ENCODE results near the gene TMEM43.

Gene TMEM43

GRCh38 chr3:14147617-14148016 lies 22.8 kb downstream of the TMEM43 start:
- DNase-seq (no peak), ATAC-seq (ENCODE audit: insufficient read depth, low read depth) (no peak)
- H3K36me3 ChIP-seq (ENCODE audit: insufficient read depth, low read length) = peaks cover 62% of the 10 kb centered on the region
- no peaks in the 10 kb centered on the region for H3K9me3 ChIP-seq (ENCODE audit: insufficient read depth, low read length, severe bottlenecking)
- no peak overlapping the region for H2AFZ ChIP-seq (ENCODE audit: low read depth, low read length)
- H3K4me2 ChIP-seq (ENCODE audit: insufficient read depth, low read length) = no peak overlapping the region
- no peak overlapping the region for H3K4me3 ChIP-seq (ENCODE audit: low read depth in 1 of 2, low read length in 2 of 2)
- no peaks in the 10 kb centered on the region for H3K79me2 ChIP-seq (ENCODE audit: insufficient read depth, low read length)
- H3K9ac ChIP-seq (ENCODE audit: low read depth, low read length) = no peak overlapping the region
- H4K20me1 ChIP-seq (ENCODE audit: insufficient read depth, low read length) = peaks cover 10% of the 10 kb centered on the region
- no peak overlapping the region for H3K27ac ChIP-seq (ENCODE audit: low read length)
- TF ChIP-seq EZH2 (IDR thresholded peaks at IDR 0.05; ENCODE audit: borderline replicate concordance, low read depth, low read length, severe bottlenecking) (no peak), CTCF (IDR thresholded peaks at IDR 0.05; ENCODE audit: borderline replicate concordance, extremely low read depth, low read length, poor library complexity, severe bottlenecking) (no peak)
- H3K27me3 ChIP-seq (ENCODE audit: insufficient read depth, low read length, poor library complexity) = no peaks in the 10 kb centered on the region
- H3K4me1 ChIP-seq (ENCODE audit: insufficient read depth, low read length) = peaks cover 3% of the 10 kb centered on the region; the same call in 1 of the 2 replicates

- Histone ChIP-seq H3K4me2 (ENCODE audit: insufficient read depth, low read length) (no peak overlapping the region), H3K27ac (ENCODE audit: low read length) (no peak overlapping the region), H3K27me3 (ENCODE audit: insufficient read depth, low read length, poor library complexity) (no peaks in the 10 kb centered on the region), H4K20me1 (ENCODE audit: insufficient read depth, low read length) (peaks cover 10% of the 10 kb centered on the region), H3K36me3 (ENCODE audit: insufficient read depth, low read length) (peaks cover 61% of the 10 kb centered on the region), H2AFZ (ENCODE audit: low read depth, low read length) (no peak overlapping the region), H3K4me1 (ENCODE audit: insufficient read depth, low read length) (peaks cover 3% of the 10 kb centered on the region; the same call in 1 of the 2 replicates), H3K9ac (ENCODE audit: low read depth, low read length) (no peak overlapping the region), H3K9me3 (ENCODE audit: insufficient read depth, low read length, severe bottlenecking) (no peaks in the 10 kb centered on the region), H3K79me2 (ENCODE audit: insufficient read depth, low read length) (no peaks in the 10 kb centered on the region), H3K4me3 (ENCODE audit: low read depth in 1 of 2, low read length in 2 of 2) (no peak overlapping the region)
- DNase-seq (no peak), ATAC-seq (ENCODE audit: insufficient read depth, low read depth) (no peak)
- TF ChIP-seq EZH2 (IDR thresholded peaks at IDR 0.05; ENCODE audit: borderline replicate concordance, low read depth, low read length, severe bottlenecking) (no peak), CTCF (IDR thresholded peaks at IDR 0.05; ENCODE audit: borderline replicate concordance, extremely low read depth, low read length, poor library complexity, severe bottlenecking) (no peak)
Measured at GRCh38 chr3:14148041-14148985, 23.5 kb downstream of the TMEM43 start.

- no peak for ATAC-seq (ENCODE audit: insufficient read depth, low read depth)
- no peak overlapping the region for H3K9ac ChIP-seq (ENCODE audit: low read depth, low read length)
- peaks cover 67% of the 10 kb centered on the region for H3K36me3 ChIP-seq (ENCODE audit: insufficient read depth, low read length)
- H3K4me1 ChIP-seq (ENCODE audit: insufficient read depth, low read length) = no peaks in the 10 kb centered on the region
- no peaks in the 10 kb centered on the region for H3K27me3 ChIP-seq (ENCODE audit: insufficient read depth, low read length, poor library complexity)
- H3K4me2 ChIP-seq (ENCODE audit: insufficient read depth, low read length) = no peak overlapping the region
- no peak for DNase-seq
- H3K27ac ChIP-seq (ENCODE audit: low read length) = no peak overlapping the region
- H3K79me2 ChIP-seq (ENCODE audit: insufficient read depth, low read length) = no peaks in the 10 kb centered on the region
- H4K20me1 ChIP-seq (ENCODE audit: insufficient read depth, low read length) = peaks cover 10% of the 10 kb centered on the region
- no peaks in the 10 kb centered on the region for H3K9me3 ChIP-seq (ENCODE audit: insufficient read depth, low read length, severe bottlenecking)
- TF ChIP-seq CTCF (IDR thresholded peaks at IDR 0.05; ENCODE audit: borderline replicate concordance, extremely low read depth, low read length, poor library complexity, severe bottlenecking) (no peak), EZH2 (IDR thresholded peaks at IDR 0.05; ENCODE audit: borderline replicate concordance, low read depth, low read length, severe bottlenecking) (no peak)
- H3K4me3 ChIP-seq (ENCODE audit: low read depth in 1 of 2, low read length in 2 of 2) = no peak overlapping the region
- no peak overlapping the region for H2AFZ ChIP-seq (ENCODE audit: low read depth, low read length)
Measured at GRCh38 chr3:14150078-14150477, 25.2 kb downstream of the TMEM43 start.
